ENCODE results near the gene PTGES. TPM values are rescaled to one million over a fixed set of nuclear protein-coding genes. Genes with fewer than 3 reads are reported as not detected.

The PTGES gene
- total and polyA plus RNA-seq, 10 of the 15 experiments (the other 5 are each of a cell fraction or from before 2014, with no cell fraction given): 0.57 TPM; not detected in 9

DNA sequence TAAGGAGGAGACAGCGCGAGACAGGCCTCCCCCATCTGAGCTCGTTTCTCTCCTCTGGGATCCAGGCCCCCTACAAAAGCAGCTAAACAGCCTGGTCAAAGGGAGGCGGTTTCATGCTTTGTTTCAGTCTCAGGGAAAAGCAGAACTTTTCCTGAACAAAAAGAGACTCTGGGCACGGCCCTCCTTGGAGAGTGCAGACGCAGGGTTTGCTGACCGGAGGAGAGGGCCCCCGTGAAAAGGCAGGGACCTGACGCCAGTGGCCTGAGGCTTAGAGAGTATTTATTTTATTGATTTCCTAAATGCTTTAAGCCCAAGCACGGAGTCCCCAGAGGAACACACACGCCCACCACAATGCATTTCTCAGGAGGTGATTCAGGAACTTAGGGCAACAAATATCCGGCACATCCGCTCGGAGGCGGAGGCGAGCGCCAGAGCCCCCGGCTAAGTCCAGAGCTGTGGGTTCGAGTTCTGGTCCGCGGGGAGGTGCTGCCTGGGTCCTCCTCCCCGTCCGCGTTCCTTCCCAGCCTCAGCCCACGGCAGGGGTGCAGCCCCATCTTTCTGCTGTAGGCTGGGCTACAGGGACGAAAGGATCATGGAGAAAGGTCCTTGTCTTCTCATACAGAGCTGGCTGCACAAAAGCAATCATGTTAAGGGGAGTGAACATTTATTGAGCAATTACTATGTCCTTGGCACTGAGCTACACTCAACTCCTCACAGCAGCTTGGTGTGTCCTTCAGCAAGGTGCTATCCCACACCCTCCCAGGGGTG, 40.0 kb downstream of the PTGES start (continued):
- TF ChIP-seq, protein P1, sequence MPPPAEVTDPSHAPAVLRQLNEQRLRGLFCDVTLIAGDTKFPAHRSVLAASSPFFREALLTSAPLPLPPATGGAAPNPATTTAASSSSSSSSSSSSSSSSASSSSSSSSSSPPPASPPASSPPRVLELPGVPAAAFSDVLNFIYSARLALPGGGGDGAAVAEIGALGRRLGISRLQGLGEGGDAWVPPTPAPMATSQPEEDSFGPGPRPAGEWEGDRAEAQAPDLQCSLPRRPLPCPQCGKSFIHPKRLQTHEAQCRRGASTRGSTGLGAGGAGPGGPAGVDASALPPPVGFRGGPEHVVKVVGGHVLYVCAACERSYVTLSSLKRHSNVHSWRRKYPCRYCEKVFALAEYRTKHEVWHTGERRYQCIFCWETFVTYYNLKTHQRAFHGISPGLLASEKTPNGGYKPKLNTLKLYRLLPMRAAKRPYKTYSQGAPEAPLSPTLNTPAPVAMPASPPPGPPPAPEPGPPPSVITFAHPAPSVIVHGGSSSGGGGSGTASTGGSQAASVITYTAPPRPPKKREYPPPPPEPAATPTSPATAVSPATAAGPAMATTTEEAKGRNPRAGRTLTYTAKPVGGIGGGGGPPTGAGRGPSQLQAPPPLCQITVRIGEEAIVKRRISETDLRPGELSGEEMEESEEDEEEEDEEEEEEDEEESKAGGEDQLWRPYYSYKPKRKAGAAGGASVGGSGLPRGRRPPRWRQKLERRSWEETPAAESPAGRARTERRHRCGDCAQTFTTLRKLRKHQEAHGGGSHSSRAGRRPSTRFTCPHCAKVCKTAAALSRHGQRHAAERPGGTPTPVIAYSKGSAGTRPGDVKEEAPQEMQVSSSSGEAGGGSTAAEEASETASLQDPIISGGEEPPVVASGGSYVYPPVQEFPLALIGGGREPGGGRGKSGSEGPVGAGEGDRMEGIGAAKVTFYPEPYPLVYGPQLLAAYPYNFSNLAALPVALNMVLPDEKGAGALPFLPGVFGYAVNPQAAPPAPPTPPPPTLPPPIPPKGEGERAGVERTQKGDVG (CRISPR knock-in tag; IDR thresholded peaks at IDR 0.05): no peak
- TF ChIP-seq SMAD1 (IDR thresholded peaks at IDR 0.05; ENCODE audit: low read depth, partially characterized antibody): no peak

DNA sequence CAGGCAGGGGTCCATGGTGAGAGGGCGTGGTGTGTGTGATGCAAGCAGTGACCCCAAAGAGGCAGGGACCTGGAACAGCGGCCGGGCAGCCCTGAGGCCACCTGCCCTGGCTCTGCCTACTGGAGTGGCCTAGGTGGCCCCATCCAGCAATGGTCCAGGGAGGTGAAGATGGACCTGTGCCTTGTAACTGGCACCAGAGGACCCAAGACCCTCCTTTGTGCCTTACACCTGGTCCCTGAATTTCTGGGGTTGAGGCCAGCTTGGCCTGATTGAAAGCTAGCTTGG, 42.7 kb downstream of the PTGES start:
- no peak overlapping the region for H3K4me2 ChIP-seq (ENCODE audit: control insufficient read depth, insufficient read depth)
- no peak overlapping the region for H2AFZ ChIP-seq (ENCODE audit: control insufficient read depth, low read depth, low read length)
- DNase-seq (ENCODE audit: low read depth, low spot score): no peak
- H3K27me3 ChIP-seq (replicated peaks in 1 of 2; ENCODE audit: control insufficient read depth in 2 of 2, insufficient read depth in 2 of 2, low read length in 1 of 2): no peaks in the 10 kb centered on the region; a peak in 3 of 4 replicates
- no peak overlapping the region for H3K9ac ChIP-seq (ENCODE audit: control insufficient read depth, insufficient read depth, low read length)
- ChIA-PET POLR2A (no interaction called here), CTCF (interaction anchor here (0.6 to 0.9 kb wide), 3 partner anchors 8 to 1336 kb away, joined by 3 to 5 read pairs (median 3); no protein-coding TSS in a partner anchor), SMC1A (ENCODE audit: uncharacterized antibody, unreplicated experiment) (no interaction called here), RAD21 (ENCODE audit: unreplicated experiment) (no interaction called here)
- intact Hi-C loops (cut with micrococcal nuclease; ENCODE audit: unreplicated experiment) (no loop called here), in situ Hi-C loops (cut with MboI) (no loop called here)
- no peak for ATAC-seq
- H3K36me3 ChIP-seq (ENCODE audit: control insufficient read depth in 2 of 2, insufficient read depth in 2 of 2, low read length in 1 of 2): no peaks in the 10 kb centered on the region
- H3K27ac ChIP-seq (ENCODE audit: control insufficient read depth, insufficient read depth): no peak overlapping the region
- H3K79me2 ChIP-seq (ENCODE audit: control insufficient read depth, insufficient read depth, low read length): no peaks in the 10 kb centered on the region
- H3K4me3 ChIP-seq: no peak overlapping the region
- WGBS (ENCODE audit: insufficient coverage, insufficient replicate concordance, low lambda C conversion rate, missing lambda C conversion rate): 45% methylated on average over 3 of the region's 3 CpGs
- no peaks in the 10 kb centered on the region for H3K9me3 ChIP-seq (replicated peaks; ENCODE audit: control insufficient read depth, insufficient read depth, low read length)
- FAIRE-seq: no peak
- no peaks in the 10 kb centered on the region for H3K4me1 ChIP-seq (ENCODE audit: control insufficient read depth, insufficient read depth, low read length)
- no peaks in the 10 kb centered on the region for H4K20me1 ChIP-seq (ENCODE audit: control insufficient read depth, insufficient read depth)
- BruUV-seq (replicated peaks): no TSS peak
- no peak for TF ChIP-seq SREBF2 (IDR thresholded peaks at IDR 0.05; ENCODE audit: low read length)
- no peak for TF ChIP-seq SREBF1 (IDR thresholded peaks at IDR 0.05; ENCODE audit: low read length)
- no peak for TF ChIP-seq RB1 (IDR thresholded peaks at IDR 0.05; ENCODE audit: borderline replicate concordance)
- TF ChIP-seq NFXL1 (IDR thresholded peaks at IDR 0.05; ENCODE audit: borderline replicate concordance): no peak
- TF ChIP-seq SRF (IDR thresholded peaks at IDR 0.05; ENCODE audit: low read depth in 2 of 2, low read length in 2 of 2): no peak
- TF ChIP-seq NRF1 (conservative IDR thresholded peaks at IDR 0.05; ENCODE audit: low read depth, low read length): no peak
- TF ChIP-seq, protein P2, sequence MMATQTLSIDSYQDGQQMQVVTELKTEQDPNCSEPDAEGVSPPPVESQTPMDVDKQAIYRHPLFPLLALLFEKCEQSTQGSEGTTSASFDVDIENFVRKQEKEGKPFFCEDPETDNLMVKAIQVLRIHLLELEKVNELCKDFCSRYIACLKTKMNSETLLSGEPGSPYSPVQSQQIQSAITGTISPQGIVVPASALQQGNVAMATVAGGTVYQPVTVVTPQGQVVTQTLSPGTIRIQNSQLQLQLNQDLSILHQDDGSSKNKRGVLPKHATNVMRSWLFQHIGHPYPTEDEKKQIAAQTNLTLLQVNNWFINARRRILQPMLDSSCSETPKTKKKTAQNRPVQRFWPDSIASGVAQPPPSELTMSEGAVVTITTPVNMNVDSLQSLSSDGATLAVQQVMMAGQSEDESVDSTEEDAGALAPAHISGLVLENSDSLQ (IDR thresholded peaks at IDR 0.05): no peak
- no peak for TF ChIP-seq STAT3 (IDR thresholded peaks at IDR 0.05; ENCODE audit: low read depth, low read length)
- TF ChIP-seq HDAC2 (IDR thresholded peaks at IDR 0.05): no peak
- no peak for TF ChIP-seq MYC (IDR thresholded peaks at IDR 0.05; ENCODE audit: insufficient read depth, insufficient read length, insufficient replicate concordance, low read length, severe bottlenecking)
- TF ChIP-seq, protein P3, sequence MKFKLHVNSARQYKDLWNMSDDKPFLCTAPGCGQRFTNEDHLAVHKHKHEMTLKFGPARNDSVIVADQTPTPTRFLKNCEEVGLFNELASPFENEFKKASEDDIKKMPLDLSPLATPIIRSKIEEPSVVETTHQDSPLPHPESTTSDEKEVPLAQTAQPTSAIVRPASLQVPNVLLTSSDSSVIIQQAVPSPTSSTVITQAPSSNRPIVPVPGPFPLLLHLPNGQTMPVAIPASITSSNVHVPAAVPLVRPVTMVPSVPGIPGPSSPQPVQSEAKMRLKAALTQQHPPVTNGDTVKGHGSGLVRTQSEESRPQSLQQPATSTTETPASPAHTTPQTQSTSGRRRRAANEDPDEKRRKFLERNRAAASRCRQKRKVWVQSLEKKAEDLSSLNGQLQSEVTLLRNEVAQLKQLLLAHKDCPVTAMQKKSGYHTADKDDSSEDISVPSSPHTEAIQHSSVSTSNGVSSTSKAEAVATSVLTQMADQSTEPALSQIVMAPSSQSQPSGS (IDR thresholded peaks at IDR 0.05; ENCODE audit: low read length): no peak
- no peak for TF ChIP-seq ZZZ3 (IDR thresholded peaks at IDR 0.05; ENCODE audit: control insufficient read depth, insufficient read length, low read depth)
- no peak for TF ChIP-seq ESRRA (IDR thresholded peaks at IDR 0.05; ENCODE audit: low read length)
- no peak for TF ChIP-seq EP300 (IDR thresholded peaks at IDR 0.05; ENCODE audit: borderline replicate concordance in 1 of 2, control insufficient read depth in 1 of 2, low read depth in 2 of 2, low read length in 2 of 2)
- no peak for TF ChIP-seq POLR2AphosphoS5 (IDR thresholded peaks at IDR 0.05; ENCODE audit: low read length)

Data from GM12878 (cell line).